ENCODE results near the gene PROCA1. TPM values are rescaled to one million over a fixed set of nuclear protein-coding genes. Genes with fewer than 3 reads are reported as not detected.

Gene PROCA1
- total and polyA plus RNA-seq, 3 donors from 2014 or later = 90.2 to 322 (median 286) TPM

DNA sequence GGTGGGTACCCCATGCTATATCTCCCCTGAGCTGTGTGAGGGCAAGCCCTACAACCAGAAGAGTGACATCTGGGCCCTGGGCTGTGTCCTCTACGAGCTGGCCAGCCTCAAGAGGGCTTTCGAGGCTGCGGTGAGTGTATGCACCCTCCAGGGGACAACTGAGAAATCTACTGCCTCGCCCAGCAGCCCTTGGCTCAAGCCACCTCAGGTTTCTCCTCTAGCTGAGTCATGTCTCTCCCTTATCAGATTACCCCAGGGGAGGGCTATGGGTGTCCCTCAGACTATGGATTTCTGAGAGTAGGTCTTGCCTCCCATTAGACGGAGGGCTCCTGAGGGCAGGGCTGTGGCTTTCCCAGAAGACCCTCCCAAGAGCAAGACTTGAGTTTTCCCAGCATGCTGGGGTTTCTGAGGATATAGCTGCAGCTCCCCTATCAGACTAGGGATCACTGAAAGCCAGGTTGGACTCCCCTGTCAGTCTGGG lies 23.6 kb upstream of the PROCA1 start:
- Histone ChIP-seq H3K9me3 (no peaks in the 10 kb centered on the region), H3K4me1 (no peaks in the 10 kb centered on the region), H3K27ac (no peak overlapping the region), H3K36me3 (ENCODE audit: low read depth, missing control alignments) (no peaks in the 10 kb centered on the region), H3K4me3 (no peak overlapping the region), H3K27me3 (no peaks in the 10 kb centered on the region)
- intact Hi-C loops (cut with DNase I; ENCODE audit: low total_unique reads) = no loop called here
- WGBS, 2 donors = 78 to 88% methylated on average over 5 of the region's 5 CpGs
- TF ChIP-seq CTCF (IDR thresholded peaks at IDR 0.05) (no peak), POLR2A (IDR thresholded peaks at IDR 0.05) (no peak)
- no peak for DNase-seq

GRCh38 chr17:28734712-28735241 lies 23.1 kb upstream of the PROCA1 start:
- no peaks in the 10 kb centered on the region for H3K4me1 ChIP-seq
- no peaks in the 10 kb centered on the region for H3K27me3 ChIP-seq
- WGBS, 2 donors = 94 to 96% methylated on average over 4 to 10 of the region's 10 CpGs
- no peak overlapping the region for H3K27ac ChIP-seq
- no peak for TF ChIP-seq CTCF (IDR thresholded peaks at IDR 0.05)
- TF ChIP-seq POLR2A (IDR thresholded peaks at IDR 0.05) = no peak
- H3K36me3 ChIP-seq (ENCODE audit: low read depth, missing control alignments) = no peaks in the 10 kb centered on the region
- H3K4me3 ChIP-seq = no peak overlapping the region
- intact Hi-C loops (cut with DNase I; ENCODE audit: low total_unique reads) = no loop called here
- no peaks in the 10 kb centered on the region for H3K9me3 ChIP-seq
- DNase-seq = no peak

DNA sequence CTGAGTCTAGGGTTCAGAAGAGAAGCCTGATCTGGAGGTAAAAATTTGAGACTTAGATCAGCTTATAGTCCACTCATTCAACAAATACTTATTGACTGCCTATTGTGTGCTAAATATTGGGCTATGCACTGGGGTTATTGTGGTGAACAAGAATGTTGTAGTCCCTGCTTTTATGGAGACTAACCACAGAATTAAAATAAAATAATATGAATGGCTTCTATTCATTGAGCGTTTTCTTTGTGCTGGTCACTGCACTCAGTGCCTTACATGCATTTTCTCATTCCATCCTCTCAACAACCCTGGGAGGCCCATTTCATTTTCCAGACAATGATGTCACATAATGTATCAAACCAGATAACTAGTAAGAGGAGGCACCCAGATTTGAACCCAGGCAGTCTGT lies 21.7 kb upstream of the PROCA1 start:
- peaks cover 3% of the 10 kb centered on the region for H3K4me1 ChIP-seq
- TF ChIP-seq CTCF (IDR thresholded peaks at IDR 0.05) (no peak), POLR2A (IDR thresholded peaks at IDR 0.05) (no peak)
- no peak overlapping the region for H3K27ac ChIP-seq
- H3K27me3 ChIP-seq = no peaks in the 10 kb centered on the region
- no peak overlapping the region for H3K4me3 ChIP-seq
- no peaks in the 10 kb centered on the region for H3K36me3 ChIP-seq (ENCODE audit: low read depth, missing control alignments)
- DNase-seq = no peak
- H3K9me3 ChIP-seq = no peaks in the 10 kb centered on the region
- 86% methylated on average over 1 of the region's 1 CpG for WGBS, 2 donors
- intact Hi-C loops (cut with DNase I; ENCODE audit: low total_unique reads) = no loop called here

DNA sequence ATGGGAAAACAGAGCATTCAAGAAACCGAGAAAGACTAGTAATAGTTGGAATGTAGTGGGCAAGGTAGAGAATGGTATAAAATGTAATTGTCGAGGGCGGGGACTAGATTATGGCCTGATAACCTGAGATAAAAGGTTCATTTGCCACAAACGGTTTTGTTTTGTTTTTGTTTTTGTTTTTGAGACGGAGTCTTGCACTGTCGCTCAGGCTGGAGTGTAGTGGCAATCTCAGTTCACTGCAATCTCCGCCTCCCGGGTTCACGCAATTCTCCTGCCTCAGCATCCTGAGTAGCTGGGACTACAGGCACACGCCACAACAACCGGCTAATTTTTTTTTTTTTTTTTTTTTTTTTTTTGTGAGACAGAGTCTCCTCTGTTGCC lies 18.3 kb upstream of the PROCA1 start:
- Histone ChIP-seq H3K27me3 (no peaks in the 10 kb centered on the region), H3K4me3 (peak overlapping the region in 1 of 2 donors; percentile 71), H3K27ac (no peak overlapping the region), H3K9me3 (no peaks in the 10 kb centered on the region), H3K4me1 (peaks cover 16% of the 10 kb centered on the region), H3K36me3 (ENCODE audit: low read depth, missing control alignments) (no peaks in the 10 kb centered on the region)
- intact Hi-C loops (cut with DNase I; ENCODE audit: low total_unique reads) = no loop called here
- TF ChIP-seq POLR2A (IDR thresholded peaks at IDR 0.05) (no peak), CTCF (IDR thresholded peaks at IDR 0.05) (no peak)
- 53 to 67% methylated on average over 11 of the region's 11 CpGs for WGBS, 2 donors
- no peak for DNase-seq
